ENCODE measurements around the gene GOLGB1. TPM values are rescaled to one million over a fixed set of nuclear protein-coding genes. Genes with fewer than 3 reads are reported as not detected.

The GOLGB1 gene
- total and polyA plus RNA-seq, 10 of the 15 experiments (the other 5 are each of a cell fraction or from before 2014, with no cell fraction given): 7.4 to 34.5 (median 21.8) TPM

DNA sequence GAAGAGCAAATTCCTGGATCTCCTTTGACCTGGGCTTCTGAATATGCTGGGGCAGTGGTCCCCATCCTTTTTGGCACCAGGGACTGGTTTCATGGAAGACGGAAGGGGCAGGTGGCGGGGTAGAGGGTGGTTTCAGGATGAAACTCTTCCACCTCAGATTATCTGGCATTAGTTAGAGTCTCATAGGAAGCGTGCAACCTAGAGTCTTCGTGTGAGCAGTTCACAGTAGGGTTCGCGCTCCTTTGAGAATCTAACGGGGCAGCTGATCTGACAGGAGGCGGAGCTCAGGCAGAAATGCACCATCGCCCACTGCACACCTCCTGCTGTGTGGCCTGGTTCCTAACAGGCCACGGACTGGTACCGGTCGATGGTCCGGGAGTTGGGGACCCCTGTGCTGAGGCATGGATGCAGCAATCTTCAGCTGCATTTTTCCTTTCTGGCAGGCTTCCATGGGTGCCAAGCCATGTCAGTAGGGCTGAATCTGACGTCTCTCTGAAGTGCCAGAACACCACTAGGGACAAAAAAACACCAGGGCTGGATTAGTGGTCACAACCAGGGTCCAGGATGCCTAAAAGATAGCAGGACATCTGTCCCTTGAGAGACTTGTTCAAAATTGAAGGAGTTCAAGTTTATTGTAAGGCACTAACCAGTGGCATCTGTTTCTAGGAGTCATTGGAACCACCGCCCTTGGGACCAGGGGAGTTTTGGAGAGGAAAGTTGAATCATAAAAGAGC lies 8.4 kb upstream of the GOLGB1 start (continued):
- TF ChIP-seq, protein P1, sequence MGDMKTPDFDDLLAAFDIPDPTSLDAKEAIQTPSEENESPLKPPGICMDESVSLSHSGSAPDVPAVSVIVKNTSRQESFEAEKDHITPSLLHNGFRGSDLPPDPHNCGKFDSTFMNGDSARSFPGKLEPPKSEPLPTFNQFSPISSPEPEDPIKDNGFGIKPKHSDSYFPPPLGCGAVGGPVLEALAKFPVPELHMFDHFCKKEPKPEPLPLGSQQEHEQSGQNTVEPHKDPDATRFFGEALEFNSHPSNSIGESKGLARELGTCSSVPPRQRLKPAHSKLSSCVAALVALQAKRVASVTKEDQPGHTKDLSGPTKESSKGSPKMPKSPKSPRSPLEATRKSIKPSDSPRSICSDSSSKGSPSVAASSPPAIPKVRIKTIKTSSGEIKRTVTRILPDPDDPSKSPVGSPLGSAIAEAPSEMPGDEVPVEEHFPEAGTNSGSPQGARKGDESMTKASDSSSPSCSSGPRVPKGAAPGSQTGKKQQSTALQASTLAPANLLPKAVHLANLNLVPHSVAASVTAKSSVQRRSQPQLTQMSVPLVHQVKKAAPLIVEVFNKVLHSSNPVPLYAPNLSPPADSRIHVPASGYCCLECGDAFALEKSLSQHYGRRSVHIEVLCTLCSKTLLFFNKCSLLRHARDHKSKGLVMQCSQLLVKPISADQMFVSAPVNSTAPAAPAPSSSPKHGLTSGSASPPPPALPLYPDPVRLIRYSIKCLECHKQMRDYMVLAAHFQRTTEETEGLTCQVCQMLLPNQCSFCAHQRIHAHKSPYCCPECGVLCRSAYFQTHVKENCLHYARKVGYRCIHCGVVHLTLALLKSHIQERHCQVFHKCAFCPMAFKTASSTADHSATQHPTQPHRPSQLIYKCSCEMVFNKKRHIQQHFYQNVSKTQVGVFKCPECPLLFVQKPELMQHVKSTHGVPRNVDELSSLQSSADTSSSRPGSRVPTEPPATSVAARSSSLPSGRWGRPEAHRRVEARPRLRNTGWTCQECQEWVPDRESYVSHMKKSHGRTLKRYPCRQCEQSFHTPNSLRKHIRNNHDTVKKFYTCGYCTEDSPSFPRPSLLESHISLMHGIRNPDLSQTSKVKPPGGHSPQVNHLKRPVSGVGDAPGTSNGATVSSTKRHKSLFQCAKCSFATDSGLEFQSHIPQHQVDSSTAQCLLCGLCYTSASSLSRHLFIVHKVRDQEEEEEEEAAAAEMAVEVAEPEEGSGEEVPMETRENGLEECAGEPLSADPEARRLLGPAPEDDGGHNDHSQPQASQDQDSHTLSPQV (IDR thresholded peaks at IDR 0.05): no peak
- no peak for TF ChIP-seq STAT1 (conservative IDR thresholded peaks at IDR 0.05)
- TF ChIP-seq EZH2 (IDR thresholded peaks at IDR 0.05; ENCODE audit: borderline replicate concordance, control insufficient read depth, low read depth, low read length): no peak
- no peak for TF ChIP-seq KAT2A (conservative IDR thresholded peaks at IDR 0.05; ENCODE audit: control insufficient read depth, low read depth, low read length)
- no peak for TF ChIP-seq IKZF2 (IDR thresholded peaks at IDR 0.05)
- no peak for TF ChIP-seq SREBF2 (IDR thresholded peaks at IDR 0.05; ENCODE audit: low read length)
- TF ChIP-seq KLF5 (IDR thresholded peaks at IDR 0.05; ENCODE audit: partially characterized antibody): no peak
- TF ChIP-seq, protein P2, sequence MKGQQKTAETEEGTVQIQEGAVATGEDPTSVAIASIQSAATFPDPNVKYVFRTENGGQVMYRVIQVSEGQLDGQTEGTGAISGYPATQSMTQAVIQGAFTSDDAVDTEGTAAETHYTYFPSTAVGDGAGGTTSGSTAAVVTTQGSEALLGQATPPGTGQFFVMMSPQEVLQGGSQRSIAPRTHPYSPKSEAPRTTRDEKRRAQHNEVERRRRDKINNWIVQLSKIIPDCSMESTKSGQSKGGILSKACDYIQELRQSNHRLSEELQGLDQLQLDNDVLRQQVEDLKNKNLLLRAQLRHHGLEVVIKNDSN (IDR thresholded peaks at IDR 0.05; ENCODE audit: borderline replicate concordance, extremely low read length, insufficient read depth, low read depth, low read length): no peak

Data from GM12878 (cell line).